Measurements from ENCODE around the gene SLC19A1.

Gene SLC19A1

GRCh38 chr21:45466330-45467220, 75.7 kb downstream of the SLC19A1 start:
- no peak for DNase-seq (ENCODE audit: low spot score)

- no peak for DNase-seq (ENCODE audit: low spot score)
Measured at GRCh38 chr21:45465611-45466329, 76.5 kb downstream of the SLC19A1 start.

GRCh38 chr21:45465105-45465504, 77.1 kb downstream of the SLC19A1 start:
- no peak for DNase-seq (ENCODE audit: low spot score)

GRCh38 chr21:45464309-45464708, 77.9 kb downstream of the SLC19A1 start:
- DNase-seq (ENCODE audit: low spot score): no peak

- no peak for DNase-seq (ENCODE audit: low spot score)
Measured at GRCh38 chr21:45463871-45464270, 78.4 kb downstream of the SLC19A1 start.

- no peak for DNase-seq (ENCODE audit: low spot score)
Measured at GRCh38 chr21:45461806-45462341, 80.4 kb downstream of the SLC19A1 start.

GRCh38 chr21:45461369-45461750, 80.9 kb downstream of the SLC19A1 start:
- no peak for DNase-seq (ENCODE audit: low spot score)

GRCh38 chr21:45460611-45461368, 81.5 kb downstream of the SLC19A1 start:
- no peak for DNase-seq (ENCODE audit: low spot score)

GRCh38 chr21:45460011-45460565, 82.2 kb downstream of the SLC19A1 start:
- DNase-seq (ENCODE audit: low spot score): no peak

- no peak for DNase-seq (ENCODE audit: low spot score)
Measured at GRCh38 chr21:45459171-45460010, 82.8 kb downstream of the SLC19A1 start.

- no peak for DNase-seq (ENCODE audit: low spot score)
Measured at GRCh38 chr21:45458281-45459170, 83.7 kb downstream of the SLC19A1 start.

- no peak for DNase-seq (ENCODE audit: low spot score)
Measured at GRCh38 chr21:45457832-45458172, 84.4 kb downstream of the SLC19A1 start.

- no peak for DNase-seq (ENCODE audit: low spot score)
Measured at GRCh38 chr21:45457161-45457831, 84.9 kb downstream of the SLC19A1 start.

GRCh38 chr21:45456584-45457160, 85.6 kb downstream of the SLC19A1 start:
- no peak for DNase-seq (ENCODE audit: low spot score)

GRCh38 chr21:45455674-45456583, 86.3 kb downstream of the SLC19A1 start:
- no peak for DNase-seq (ENCODE audit: low spot score)

GRCh38 chr21:45454926-45455673, 87.1 kb downstream of the SLC19A1 start:
- DNase-seq (ENCODE audit: low spot score): no peak
